Muscle of back (tissue), 10 donors: ENCODE results near the gene VPS72. TPM values are rescaled to one million over a fixed set of nuclear protein-coding genes. Genes with fewer than 3 reads are reported as not detected.

ENCODE experiments used
- polyA plus RNA-seq, 10 donors: library from polyadenylated mRNA; unstranded; fragments of 120-200 nt; gene quantifications; one replicate each; pipeline ENCODE4 v1.2.1, GENCODE V29; 2013; ENCODE audit not compliant: insufficient read length in 10 of 10

Gene VPS72
- polyA plus RNA-seq, 10 donors = 40.9 to 53.7 (median 45.4) TPM

Other genes starting within 250 kb of the VPS72 start
- 100 to 1,000 TPM in 1 of 10 donors, 10 to 100 TPM in 9; 74.1 to 107 (median 77.6) TPM for gene CERS2, start 215.4 kb downstream of the VPS72 start, polyA plus RNA-seq
- 1 to 10 TPM; 2.3 to 4.5 (median 2.5) TPM for gene ANXA9, start 207.9 kb downstream of the VPS72 start, polyA plus RNA-seq
- gene MINDY1, start 183.3 kb downstream of the VPS72 start, polyA plus RNA-seq = 10 to 100 TPM; 14.8 to 22.7 (median 17.4) TPM
- gene PRUNE1, start 181.7 kb downstream of the VPS72 start, polyA plus RNA-seq = 10 to 100 TPM; 22.7 to 30.9 (median 24.4) TPM
- 1 to 10 TPM in 2 of 10 donors, under 1 TPM in 8; 0.23 to 5.2 (median 0.83) TPM for gene BNIPL, start 153.6 kb downstream of the VPS72 start, polyA plus RNA-seq
- gene C1orf56, start 142.4 kb downstream of the VPS72 start, polyA plus RNA-seq = 1 to 10 TPM; 3.5 to 7.3 (median 5.4) TPM
- gene CDC42SE1, start 130.6 kb downstream of the VPS72 start, polyA plus RNA-seq = 10 to 100 TPM; 40.2 to 68.1 (median 57.5) TPM
- gene MLLT11, start 129.8 kb downstream of the VPS72 start, polyA plus RNA-seq = 10 to 100 TPM in 9 of 10 donors, 1 to 10 TPM in 1; 9.6 to 19.4 (median 14.1) TPM
- gene GABPB2, start 119.4 kb downstream of the VPS72 start, polyA plus RNA-seq = 1 to 10 TPM; 3.6 to 7.4 (median 5.7) TPM
- gene SEMA6C, start 43.6 kb downstream of the VPS72 start, polyA plus RNA-seq = 100 to 1,000 TPM in 1 of 10 donors, 10 to 100 TPM in 9; 49.3 to 113 (median 78.5) TPM
- 1 to 10 TPM; 1.3 to 2.7 (median 2.2) TPM for gene TNFAIP8L2, start 33.5 kb downstream of the VPS72 start, polyA plus RNA-seq
- 10 to 100 TPM in 7 of 10 donors, 1 to 10 TPM in 3; 8.8 to 13.2 (median 11.1) TPM for gene LYSMD1, start 24.3 kb downstream of the VPS72 start, polyA plus RNA-seq
- gene SCNM1, start 24.1 kb downstream of the VPS72 start, polyA plus RNA-seq = 10 to 100 TPM; 30.1 to 41.2 (median 37.1) TPM
- gene TMOD4, start 14.2 kb downstream of the VPS72 start, polyA plus RNA-seq = 10 to 100 TPM in 9 of 10 donors, 1 to 10 TPM in 1; 8.0 to 53.2 (median 26.8) TPM
- 10 to 100 TPM; 31.2 to 50.0 (median 40.4) TPM for gene PIP5K1A, start 8.4 kb upstream of the VPS72 start, polyA plus RNA-seq
- gene PSMD4, start 64.5 kb upstream of the VPS72 start, polyA plus RNA-seq = 100 to 1,000 TPM; 105 to 122 (median 112) TPM
- 10 to 100 TPM in 9 of 10 donors, 1 to 10 TPM in 1; 9.3 to 12.6 (median 11.6) TPM for gene ZNF687, start 92.1 kb upstream of the VPS72 start, polyA plus RNA-seq
- 10 to 100 TPM; 37.4 to 57.5 (median 46.2) TPM for gene PI4KB, start 137.2 kb upstream of the VPS72 start, polyA plus RNA-seq
- gene RFX5, start 157.1 kb upstream of the VPS72 start, polyA plus RNA-seq = 10 to 100 TPM; 18.7 to 28.0 (median 24.6) TPM
- gene SELENBP1, start 182.5 kb upstream of the VPS72 start, polyA plus RNA-seq = 10 to 100 TPM; 23.7 to 49.4 (median 34.3) TPM
- gene PSMB4, start 209.4 kb upstream of the VPS72 start, polyA plus RNA-seq = 100 to 1,000 TPM; 141 to 200 (median 162) TPM